ENCODE results near the gene CIB1.

The CIB1 gene

GRCh38 chr15:90266485-90266884 lies 32.7 kb upstream of the CIB1 start:
- intact Hi-C loops (cut with DNase I; ENCODE audit: low total_unique reads) = no loop called here
- Histone ChIP-seq H3K4me3 (peak overlapping the region; percentile 73 to 83), H3K36me3 (peaks cover 15 to 30% (median 29%) of the 10 kb centered on the region in 3 donors), H3K9me3 (no peaks in the 10 kb centered on the region), H3K27ac (peak overlapping the region; percentile 90 to 95), H3K27me3 (no peaks in the 10 kb centered on the region), H3K4me1 (peaks cover 0 to 56% (median 31%) of the 10 kb centered on the region in 4 donors)
- no peak for TF ChIP-seq CTCF (IDR thresholded peaks at IDR 0.05)
- DNase-seq = no peak

- TF ChIP-seq CTCF (IDR thresholded peaks at IDR 0.05) = no peak
- Histone ChIP-seq H3K9me3 (no peaks in the 10 kb centered on the region), H3K4me1 (peaks cover 0 to 51% (median 30%) of the 10 kb centered on the region in 4 donors), H3K4me3 (peak overlapping the region; percentile 73 to 83), H3K36me3 (peaks cover 10 to 26% (median 25%) of the 10 kb centered on the region in 3 donors), H3K27me3 (no peaks in the 10 kb centered on the region), H3K27ac (peak overlapping the region; percentile 90 to 95)
- intact Hi-C loops (cut with DNase I; ENCODE audit: low total_unique reads) = no loop called here
- DNase-seq = peak in 1 of 2 donors; percentile 34
These were observed 32.3 kb upstream of the CIB1 start for GRCh38 chr15:90266061-90266431.

DNA sequence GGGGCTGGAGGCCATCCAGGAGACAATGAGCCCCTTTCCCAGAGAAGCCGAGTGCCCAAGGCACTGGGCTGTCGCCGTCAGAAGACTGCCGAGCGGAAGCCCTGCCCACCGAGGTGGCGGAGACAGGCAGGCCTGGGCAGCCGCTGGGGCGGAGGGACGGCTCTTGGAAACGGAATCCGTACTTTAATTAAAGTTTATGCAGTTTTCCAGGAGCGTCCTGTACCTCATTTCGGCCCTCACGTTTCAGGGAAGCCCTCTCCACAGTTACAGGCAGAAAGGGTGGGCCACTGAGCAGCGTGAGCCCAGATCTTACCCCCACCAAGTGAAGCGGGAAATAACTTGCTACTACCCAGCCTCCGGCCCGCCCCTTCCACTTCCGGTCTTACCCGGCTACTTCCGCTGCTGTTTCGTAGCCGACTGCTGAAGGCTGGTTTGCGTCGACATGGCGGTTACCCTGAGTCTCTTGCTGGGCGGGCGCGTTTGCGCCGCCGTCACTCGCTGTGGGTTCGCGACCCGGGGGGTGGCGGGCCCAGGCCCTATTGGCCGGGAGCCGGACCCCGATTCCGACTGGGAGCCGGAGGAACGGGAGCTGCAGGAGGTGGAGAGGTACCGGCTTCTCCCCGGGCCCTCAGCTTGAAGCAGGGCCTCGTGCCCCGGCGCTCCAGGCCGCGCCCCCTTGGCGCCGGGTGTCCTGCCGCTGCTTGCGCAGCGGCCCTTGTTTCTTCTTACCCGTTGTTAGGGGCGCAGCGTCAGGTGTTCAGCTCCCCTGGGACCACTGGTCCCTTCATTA lies 31.7 kb upstream of the CIB1 start, which contains the start of gene NGRN:
Gene NGRN, plus strand, starts transcription at position 402 of the 790 bp plus-strand sequence. Its CDS starts 41 bp downstream, at position 443.
- Histone ChIP-seq H3K4me3 (peak within 1 kb of the TSS; percentile 73 to 83), H3K36me3 (peaks cover 7 to 20% (median 19%) of the 10 kb centered on the region in 3 donors), H3K27me3 (no peaks in the 10 kb centered on the region), H3K27ac (peak within 1 kb of the TSS; percentile 90 to 95), H3K4me1 (peaks cover 0 to 48% (median 30%) of the 10 kb centered on the region in 4 donors), H3K9me3 (no peaks in the 10 kb centered on the region)
- no peak for TF ChIP-seq CTCF (IDR thresholded peaks at IDR 0.05)
- DNase-seq = peak; percentile 93 to 96
- intact Hi-C loops (cut with DNase I; ENCODE audit: low total_unique reads) = no loop called here

DNA sequence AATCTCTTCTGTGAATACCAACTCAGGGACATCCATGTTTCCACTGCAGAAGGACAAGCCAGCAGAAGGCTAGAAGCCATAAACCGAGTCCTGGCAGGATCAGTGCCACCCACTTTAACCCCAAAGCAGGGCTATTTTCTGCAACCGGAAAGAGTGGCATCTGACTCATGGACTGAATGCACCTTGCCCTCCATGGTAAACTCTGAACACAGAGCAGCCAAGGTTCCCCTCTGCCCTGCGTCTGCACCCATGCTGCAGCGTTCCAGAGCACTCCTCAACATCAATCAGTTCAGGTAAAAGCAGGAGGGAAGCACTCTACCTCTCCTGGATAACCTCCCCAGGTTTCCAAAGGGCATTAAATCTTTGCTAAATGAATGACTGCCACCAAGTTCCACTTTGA lies 30.9 kb upstream of the CIB1 start:
- no peak for TF ChIP-seq CTCF (IDR thresholded peaks at IDR 0.05)
- H3K9me3 ChIP-seq = no peaks in the 10 kb centered on the region
- DNase-seq = no peak
- H3K27ac ChIP-seq = peak overlapping the region; percentile 90 to 95
- H3K4me3 ChIP-seq = peak overlapping the region; percentile 73 to 83
- intact Hi-C loops (cut with DNase I; ENCODE audit: low total_unique reads) = no loop called here
- no peaks in the 10 kb centered on the region for H3K27me3 ChIP-seq
- peaks cover 0 to 12% (median 11%) of the 10 kb centered on the region in 3 donors for H3K36me3 ChIP-seq
- peaks cover 0 to 40% (median 26%) of the 10 kb centered on the region in 4 donors for H3K4me1 ChIP-seq

DNA sequence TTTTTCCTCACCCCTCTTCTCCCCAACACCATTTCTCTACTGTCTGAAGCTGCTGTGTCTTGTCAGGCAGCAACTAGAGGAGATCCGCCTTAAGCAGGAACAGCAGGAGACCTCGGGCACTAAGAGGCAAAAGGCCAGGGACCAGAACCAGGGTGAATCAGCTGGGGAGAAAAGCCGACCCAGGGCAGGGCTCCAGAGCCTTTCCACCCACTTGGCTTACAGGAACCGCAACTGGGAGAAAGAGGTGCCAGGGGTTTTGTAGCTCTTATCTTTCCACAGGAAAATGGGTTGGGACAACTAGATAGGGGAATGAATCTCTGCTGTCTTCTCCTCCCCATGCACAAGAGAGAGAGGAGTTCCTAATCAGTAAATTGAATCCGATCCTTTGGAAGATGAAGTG lies 28.7 kb upstream of the CIB1 start:
- Histone ChIP-seq H3K36me3 (peaks cover 0 to under 1% (median 0%) of the 10 kb centered on the region in 3 donors), H3K27me3 (peaks cover 0 to under 1% of the 10 kb centered on the region in 2 donors), H3K4me3 (no peak overlapping the region), H3K9me3 (no peaks in the 10 kb centered on the region), H3K27ac (no peak overlapping the region), H3K4me1 (peaks cover 0 to 19% (median 9%) of the 10 kb centered on the region in 4 donors)
- no peak for TF ChIP-seq CTCF (IDR thresholded peaks at IDR 0.05)
- intact Hi-C loops (cut with DNase I; ENCODE audit: low total_unique reads) = no loop called here
- DNase-seq = no peak

Measured in tibial artery (tissue), 4 donors.